CD8-positive, alpha-beta memory T cell (primary cell): ENCODE measurements around the gene ABCB10. TPM values are rescaled to one million over a fixed set of nuclear protein-coding genes. Genes with fewer than 3 reads are reported as not detected.

Source experiments
- polyA plus RNA-seq: library from polyadenylated mRNA; unstranded; fragments of 300-500 nt; fragmentation: Illumina TruSeq; gene quantifications from one replicate; pipeline ENCODE4 v1.2.3, GENCODE V29; 2021
- total RNA-seq, 2 experiments: library from RNA; stranded (reverse); gene quantifications; one replicate each; pipeline ENCODE4 v1.2.3, GENCODE V29; 2021

ABCB10 gene
- total and polyA plus RNA-seq, 3 experiments from 2014 or later: 11.1 to 48.0 (median 42.7) TPM

Other genes starting within 250 kb of the ABCB10 start
- 1 to 10 TPM; 4.4 to 4.9 TPM for gene CCSAP, start 215.7 kb downstream of the ABCB10 start, total RNA-seq
- gene CCSAP, start 215.7 kb downstream of the ABCB10 start, polyA plus RNA-seq: 2.1 TPM
- gene ACTA1, start 124.6 kb downstream of the ABCB10 start, total RNA-seq: not detected
- gene ACTA1, start 124.6 kb downstream of the ABCB10 start, polyA plus RNA-seq: not detected
- gene NUP133, start 50.4 kb downstream of the ABCB10 start, total RNA-seq: 10 to 100 TPM; 51.1 to 57.9 TPM
- gene NUP133, start 50.4 kb downstream of the ABCB10 start, polyA plus RNA-seq: 19.9 TPM
- gene TAF5L, start 67.4 kb upstream of the ABCB10 start, total RNA-seq: 10 to 100 TPM; 30.5 to 31.7 TPM
- 7.2 TPM for gene TAF5L, start 67.4 kb upstream of the ABCB10 start, polyA plus RNA-seq
- gene URB2, start 67.5 kb upstream of the ABCB10 start, total RNA-seq: 10 to 100 TPM; 37.6 to 38.2 TPM
- gene URB2, start 67.5 kb upstream of the ABCB10 start, polyA plus RNA-seq: 6.5 TPM